GM18517 (cell line): ENCODE data around the gene ZNF768.
"Not testable (repeated sequence)": the region's sequence is repeated elsewhere in the genome, so short reads cannot be mapped to it uniquely, and the experiment has no call there.

Experiments used
- ATAC-seq: cut with Tn5 transposase; IDR thresholded peaks from one replicate; pipeline ENCODE4 v1.9.1; 2021; ENCODE audit warnings: mild to moderate bottlenecking, moderate library complexity; ENCODE audit not compliant: unreplicated experiment

ZNF768 gene

GRCh38 chr16:30533748-30534367 lies 7.5 kb upstream of the ZNF768 start:
- peak; percentile 21 for ATAC-seq

- ATAC-seq, result no peak
These were observed 6.8 kb upstream of the ZNF768 start for GRCh38 chr16:30533146-30533522.

GRCh38 chr16:30532285-30533145 lies 6.1 kb upstream of the ZNF768 start:
- no peak for ATAC-seq

GRCh38 chr16:30530163-30531037 lies 4.0 kb upstream of the ZNF768 start:
- no peak for ATAC-seq

GRCh38 chr16:30528799-30529457 lies 2.6 kb upstream of the ZNF768 start:
- ATAC-seq, result no peak

GRCh38 chr16:30527635-30528178 lies 1.3 kb upstream of the ZNF768 start:
- ATAC-seq, result peak; percentile 22

GRCh38 chr16:30526823-30527634 lies 663 bp upstream of the ZNF768 start:
- peak; percentile 73 for ATAC-seq

GRCh38 chr16:30525844-30526136 lies 576 bp downstream of the ZNF768 start:
- no peak for ATAC-seq

- no peak for ATAC-seq
These were observed 1.5 kb downstream of the ZNF768 start for GRCh38 chr16:30524575-30525568.

GRCh38 chr16:30523768-30524574 lies 2.4 kb downstream of the ZNF768 start:
- ATAC-seq, result no peak

- ATAC-seq, result not testable (repeated sequence)
These were observed 3.5 kb downstream of the ZNF768 start for GRCh38 chr16:30522702-30523463.

- ATAC-seq, result no peak
These were observed 4.3 kb downstream of the ZNF768 start for GRCh38 chr16:30521873-30522641.

- ATAC-seq, result no peak
These were observed 4.9 kb downstream of the ZNF768 start for GRCh38 chr16:30521476-30521872.

- ATAC-seq, result no peak
These were observed 7.0 kb downstream of the ZNF768 start for GRCh38 chr16:30519120-30520049.

- ATAC-seq, result no peak
These were observed 7.8 kb downstream of the ZNF768 start for GRCh38 chr16:30518552-30518951.
